Measurements from ENCODE around the gene KLHDC3. TPM values are rescaled to one million over a fixed set of nuclear protein-coding genes. Genes with fewer than 3 reads are reported as not detected.
"Not testable (repeated sequence)": the region's sequence is repeated elsewhere in the genome, so short reads cannot be mapped to it uniquely, and the experiment has no call there.

Gene KLHDC3
- total and polyA plus RNA-seq, 5 donors, result 97.3 to 176 (median 158) TPM

- H3K27me3 ChIP-seq (ENCODE audit: control insufficient read depth, insufficient read depth), result no peaks in the 10 kb centered on the region
- DNase-seq, result no peak
- ATAC-seq, result no peak
- no peak overlapping the region for H3K27ac ChIP-seq (ENCODE audit: low read length)
- no peaks in the 10 kb centered on the region for H3K4me1 ChIP-seq (ENCODE audit: control insufficient read depth, insufficient read depth, low read length)
- intact Hi-C loops (cut with DNase I), result no loop called here
- no peak overlapping the region for H3K4me3 ChIP-seq (ENCODE audit: low read length)
- WGBS, result 87% methylated on average over 9 of the region's 9 CpGs
- H3K9me3 ChIP-seq (ENCODE audit: control insufficient read depth, low read length), result no peaks in the 10 kb centered on the region
Observed at GRCh38 chr6:43029120-43029519, 15.1 kb downstream of the KLHDC3 start.

- Histone ChIP-seq H3K27ac (ENCODE audit: low read length) (no peak overlapping the region), H3K4me1 (ENCODE audit: control insufficient read depth, insufficient read depth, low read length) (no peaks in the 10 kb centered on the region), H3K9me3 (ENCODE audit: control insufficient read depth, low read length) (no peaks in the 10 kb centered on the region), H3K4me3 (ENCODE audit: low read length) (no peak overlapping the region), H3K27me3 (ENCODE audit: control insufficient read depth, insufficient read depth) (no peaks in the 10 kb centered on the region)
- intact Hi-C loops (cut with DNase I), result no loop called here
- ATAC-seq (no peak), DNase-seq (no peak)
- 94% methylated on average over 4 of the region's 4 CpGs for WGBS
Observed at GRCh38 chr6:43032326-43032725, 18.3 kb downstream of the KLHDC3 start.

GRCh38 chr6:43033496-43034189 is 19.6 kb downstream of the KLHDC3 start:
- no peaks in the 10 kb centered on the region for H3K9me3 ChIP-seq (ENCODE audit: control insufficient read depth, low read length)
- DNase-seq (no peak), ATAC-seq (no peak)
- intact Hi-C loops (cut with DNase I), result no loop called here
- WGBS, result 86% methylated on average over 2 of the region's 2 CpGs
- H3K4me1 ChIP-seq (ENCODE audit: control insufficient read depth, insufficient read depth, low read length), result no peaks in the 10 kb centered on the region
- H3K4me3 ChIP-seq (ENCODE audit: low read length), result no peak overlapping the region
- H3K27ac ChIP-seq (ENCODE audit: low read length), result no peak overlapping the region
- H3K27me3 ChIP-seq (ENCODE audit: control insufficient read depth, insufficient read depth), result no peaks in the 10 kb centered on the region

GRCh38 chr6:43034190-43034525 is 20.1 kb downstream of the KLHDC3 start:
- no peaks in the 10 kb centered on the region for H3K4me1 ChIP-seq (ENCODE audit: control insufficient read depth, insufficient read depth, low read length)
- intact Hi-C loops (cut with DNase I), result no loop called here
- H3K27me3 ChIP-seq (ENCODE audit: control insufficient read depth, insufficient read depth), result no peaks in the 10 kb centered on the region
- DNase-seq (no peak), ATAC-seq (no peak)
- H3K4me3 ChIP-seq (ENCODE audit: low read length), result no peak overlapping the region
- no peak overlapping the region for H3K27ac ChIP-seq (ENCODE audit: low read length)
- no peaks in the 10 kb centered on the region for H3K9me3 ChIP-seq (ENCODE audit: control insufficient read depth, low read length)
- WGBS, result 87% methylated on average over 2 of the region's 2 CpGs

- peak; percentile 55 to 70 for ATAC-seq
- H3K4me3 ChIP-seq (ENCODE audit: low read length), result no peak overlapping the region
- no peaks in the 10 kb centered on the region for H3K4me1 ChIP-seq (ENCODE audit: control insufficient read depth, insufficient read depth, low read length)
- H3K27me3 ChIP-seq (ENCODE audit: control insufficient read depth, insufficient read depth), result no peaks in the 10 kb centered on the region
- H3K9me3 ChIP-seq (ENCODE audit: control insufficient read depth, low read length), result no peaks in the 10 kb centered on the region
- H3K27ac ChIP-seq (ENCODE audit: low read length), result peak overlapping the region; percentile 48
- intact Hi-C loops (cut with DNase I), result no loop called here
- 47% methylated on average over 4 of the region's 4 CpGs for WGBS
- peak in 2 of 3 donors; percentile 46 to 84 for DNase-seq
Observed at GRCh38 chr6:43035495-43036194, 21.6 kb downstream of the KLHDC3 start.

GRCh38 chr6:43036712-43037111 is 22.7 kb downstream of the KLHDC3 start:
- WGBS, result 93% methylated on average over 9 of the region's 9 CpGs
- Histone ChIP-seq H3K9me3 (ENCODE audit: control insufficient read depth, low read length) (no peaks in the 10 kb centered on the region), H3K27me3 (ENCODE audit: control insufficient read depth, insufficient read depth) (no peaks in the 10 kb centered on the region), H3K27ac (ENCODE audit: low read length) (no peak overlapping the region), H3K4me1 (ENCODE audit: control insufficient read depth, insufficient read depth, low read length) (no peaks in the 10 kb centered on the region), H3K4me3 (ENCODE audit: low read length) (no peak overlapping the region)
- intact Hi-C loops (cut with DNase I), result no loop called here
- DNase-seq, result no peak
- no peak for ATAC-seq

- Histone ChIP-seq H3K4me3 (ENCODE audit: low read length) (no peak overlapping the region), H3K4me1 (ENCODE audit: control insufficient read depth, insufficient read depth, low read length) (no peaks in the 10 kb centered on the region), H3K27me3 (ENCODE audit: control insufficient read depth, insufficient read depth) (no peaks in the 10 kb centered on the region), H3K27ac (ENCODE audit: low read length) (peak overlapping the region; percentile 10), H3K9me3 (ENCODE audit: control insufficient read depth, low read length) (no peaks in the 10 kb centered on the region)
- no peak for ATAC-seq
- WGBS, result 70% methylated on average over 5 of the region's 5 CpGs
- DNase-seq, result peak in 1 of 3 donors; percentile 27
- intact Hi-C loops (cut with DNase I), result no loop called here
Observed at GRCh38 chr6:43037197-43037596, 23.1 kb downstream of the KLHDC3 start.

- WGBS, result 85% methylated on average over 9 of the region's 9 CpGs
- Histone ChIP-seq H3K4me3 (ENCODE audit: low read length) (no peak overlapping the region), H3K27ac (ENCODE audit: low read length) (no peak overlapping the region), H3K27me3 (ENCODE audit: control insufficient read depth, insufficient read depth) (no peaks in the 10 kb centered on the region), H3K9me3 (ENCODE audit: control insufficient read depth, low read length) (no peaks in the 10 kb centered on the region), H3K4me1 (ENCODE audit: control insufficient read depth, insufficient read depth, low read length) (no peaks in the 10 kb centered on the region)
- peak in 1 of 3 donors; percentile 32 for DNase-seq
- intact Hi-C loops (cut with DNase I), result no loop called here
- peak; percentile 8 to 18 for ATAC-seq
Observed at GRCh38 chr6:43037706-43038105, 23.7 kb downstream of the KLHDC3 start.

- no peaks in the 10 kb centered on the region for H3K27me3 ChIP-seq (ENCODE audit: control insufficient read depth, insufficient read depth)
- WGBS, result 82% methylated on average over 9 of the region's 9 CpGs
- H3K9me3 ChIP-seq (ENCODE audit: control insufficient read depth, low read length), result no peaks in the 10 kb centered on the region
- no peak for DNase-seq
- H3K4me3 ChIP-seq (ENCODE audit: low read length), result no peak overlapping the region
- ATAC-seq, result no peak
- H3K4me1 ChIP-seq (ENCODE audit: control insufficient read depth, insufficient read depth, low read length), result no peaks in the 10 kb centered on the region
- H3K27ac ChIP-seq (ENCODE audit: low read length), result no peak overlapping the region
- intact Hi-C loops (cut with DNase I), result no loop called here
Observed at GRCh38 chr6:43038727-43039126, 24.7 kb downstream of the KLHDC3 start.

GRCh38 chr6:43040542-43041257 is 26.7 kb downstream of the KLHDC3 start:
- ATAC-seq, result no peak
- Histone ChIP-seq H3K4me1 (ENCODE audit: control insufficient read depth, insufficient read depth, low read length) (no peaks in the 10 kb centered on the region), H3K27ac (ENCODE audit: low read length) (no peak overlapping the region), H3K4me3 (ENCODE audit: low read length) (no peak overlapping the region), H3K27me3 (ENCODE audit: control insufficient read depth, insufficient read depth) (no peaks in the 10 kb centered on the region), H3K9me3 (ENCODE audit: control insufficient read depth, low read length) (no peaks in the 10 kb centered on the region)
- intact Hi-C loops (cut with DNase I), result no loop called here
- no peak for DNase-seq
- 94% methylated on average over 18 of the region's 18 CpGs for WGBS

- DNase-seq; H3K27ac ChIP-seq (ENCODE audit: low read length); ATAC-seq; H3K4me1 ChIP-seq (ENCODE audit: control insufficient read depth, insufficient read depth, low read length); H3K9me3 ChIP-seq (ENCODE audit: control insufficient read depth, low read length); H3K4me3 ChIP-seq (ENCODE audit: low read length); intact Hi-C loops (cut with DNase I); H3K27me3 ChIP-seq (ENCODE audit: control insufficient read depth, insufficient read depth): not testable (repeated sequence)
- WGBS, result 96% methylated on average over 8 of the region's 8 CpGs
Observed at GRCh38 chr6:43041475-43041874, 27.4 kb downstream of the KLHDC3 start.
